Sigmoid colon (tissue), 7 donors: Measurements from ENCODE around the gene PIK3C2G. TPM values are rescaled to one million over a fixed set of nuclear protein-coding genes. Genes with fewer than 3 reads are reported as not detected.
"Not testable (repeated sequence)": the region's sequence is repeated elsewhere in the genome, so short reads cannot be mapped to it uniquely, and the experiment has no call there.

Experiments
- DNase-seq: peaks from one replicate; pipeline ENCODE4 v3.0.0-alpha.2; 2019
- H3K27ac ChIP-seq, 4 donors: fragments of 200-600 bp; sonication (generic); one replicate each; pipeline ENCODE4 v1.5.1; 2016 to 2019; ENCODE audit warnings: mild to moderate bottlenecking in 1 of 4
- H3K27me3 ChIP-seq, 3 donors: fragments of 200-600 bp; sonication (generic); one replicate each; pipeline ENCODE4 v1.5.1; 2019; ENCODE audit warnings: mild to moderate bottlenecking in 1 of 3
- H3K36me3 ChIP-seq, 4 donors: fragments of 200-600 bp; sonication (generic); one replicate each; pipeline ENCODE4 v1.5.1; 2016 to 2019
- H3K4me1 ChIP-seq, 4 donors: fragments of 200-600 bp; sonication (generic); one replicate each; pipeline ENCODE4 v1.5.1; 2017 to 2019
- H3K4me3 ChIP-seq, 4 donors: fragments of 200-600 bp; sonication (generic); one replicate each; pipeline ENCODE4 v1.5.1; 2017 to 2019; ENCODE audit warnings: mild to moderate bottlenecking in 2 of 4, moderate library complexity in 1 of 4
- H3K9me3 ChIP-seq, 4 donors: fragments of 200-600 bp in 3 of 4; sonication (generic) in 3 of 4; one replicate each; pipeline versions ENCODE4 v1.5.1 to v1.6.1; 2013 to 2019
- CTCF ChIP-seq, 4 experiments: fragments of 450-650 bp in 3 of 4; fragments of 200-600 bp in 1 of 4; IDR thresholded peaks; one replicate each; pipeline ENCODE4 v1.5.1; 2016 to 2019; ENCODE audit warnings: antibody characterized with exemption in 4 of 4, mild to moderate bottlenecking in 3 of 4, moderate library complexity in 2 of 4
- EP300 ChIP-seq, 4 donors: sonication (generic); formaldehyde crosslinking; IDR thresholded peaks; one replicate each; pipeline ENCODE4 v1.6.1; 2017; ENCODE audit warnings: antibody characterized with exemption in 4 of 4
- POLR2A ChIP-seq, 2 donors: fragments of 450-650 bp; IDR thresholded peaks; one replicate each; pipeline ENCODE4 v1.6.1; 2016; ENCODE audit warnings: antibody characterized with exemption in 2 of 2, mild to moderate bottlenecking in 2 of 2, moderate library complexity in 2 of 2
- POLR2AphosphoS5 ChIP-seq, 4 donors: sonication (generic); formaldehyde crosslinking; IDR thresholded peaks; one replicate each; pipeline ENCODE4 v1.6.1; 2017; ENCODE audit warnings: antibody characterized with exemption in 4 of 4
- WGBS, 2 donors: extraction: QIAGEN DNeasy Blood & Tissue Kit; methylation state at CpG; one replicate each; pipeline ENCODE4 v1.1.7; 2013; 5-methylcytosine and 5-hydroxymethylcytosine counted together
- intact Hi-C: fragments of 100-400 bp; cut with DNase I; formaldehyde crosslinking; loops from one replicate; pipeline ENCODE4 v1.15.1; 2023
- polyA plus RNA-seq, 3 donors: library from polyadenylated mRNA; stranded (reverse); fragments of 200-250 nt; gene quantifications; one replicate each; pipeline ENCODE4 v1.2.3, GENCODE V29; 2013
- total RNA-seq, 4 donors: library from RNA; depleted of rRNA; stranded (reverse); fragments of >200 nt; gene quantifications; one replicate each; pipeline ENCODE4 v1.1.0, GENCODE V29; 2016
- donor health status: healthy with polysubstance abuse.
- donor health status: Bipolar disorder and iron deficiency.
- donor health status: healthy.

PIK3C2G gene
- total and polyA plus RNA-seq, 7 donors: 0.07 to 1.7 (median 0.63) TPM; not detected in 1

- intact Hi-C loops: no loop called here
These were observed 261.5 kb downstream of the PIK3C2G start for GRCh38 chr12:18522806-18523205.

GRCh38 chr12:18542497-18542896 is 281.2 kb downstream of the PIK3C2G start:
- H3K4me1 ChIP-seq, H3K9me3 ChIP-seq, DNase-seq, H3K4me3 ChIP-seq, intact Hi-C loops, H3K36me3 ChIP-seq, H3K27me3 ChIP-seq, H3K27ac ChIP-seq: not testable (repeated sequence)
- 91 to 93% methylated on average over 3 of the region's 3 CpGs for WGBS, 2 donors

More at GRCh38 chr12:18522806-18523205, 261.5 kb downstream of the PIK3C2G start:
- DNase-seq: no peak
- Histone ChIP-seq H3K9me3 (peaks cover 4 to 10% (median 5%) of the 10 kb centered on the region in 4 donors), H3K4me1 (no peaks in the 10 kb centered on the region), H3K27ac (no peak overlapping the region), H3K36me3 (no peaks in the 10 kb centered on the region), H3K4me3 (no peak overlapping the region), H3K27me3 (no peaks in the 10 kb centered on the region)
- 87 to 95% methylated on average over 1 of the region's 1 CpG for WGBS, 2 donors
- TF ChIP-seq CTCF (IDR thresholded peaks at IDR 0.05): no peak
- no peak for TF ChIP-seq POLR2A (IDR thresholded peaks at IDR 0.05)
- TF ChIP-seq EP300 (IDR thresholded peaks at IDR 0.05): no peak
- no peak for TF ChIP-seq POLR2AphosphoS5 (IDR thresholded peaks at IDR 0.05)

GRCh38 chr12:18546399-18546798 is 285.1 kb downstream of the PIK3C2G start:
- no peaks in the 10 kb centered on the region for H3K9me3 ChIP-seq
- no peaks in the 10 kb centered on the region for H3K27me3 ChIP-seq
- TF ChIP-seq EP300 (IDR thresholded peaks at IDR 0.05) (no peak), POLR2AphosphoS5 (IDR thresholded peaks at IDR 0.05) (peak in 3 of 4 donors; percentile 31 to 63 (median 31))
- intact Hi-C loops: no loop called here
- H3K36me3 ChIP-seq: no peaks in the 10 kb centered on the region
- no peak overlapping the region for H3K4me3 ChIP-seq
- H3K4me1 ChIP-seq: no peaks in the 10 kb centered on the region
- no peak for DNase-seq
- 91 to 95% methylated on average over 1 of the region's 1 CpG for WGBS, 2 donors
- no peak overlapping the region for H3K27ac ChIP-seq

- WGBS, 2 donors: 89 to 92% methylated on average over 2 of the region's 2 CpGs
- intact Hi-C loops: no loop called here
- no peaks in the 10 kb centered on the region for H3K9me3 ChIP-seq
- DNase-seq: no peak
- H3K27me3 ChIP-seq: no peaks in the 10 kb centered on the region
- no peaks in the 10 kb centered on the region for H3K36me3 ChIP-seq
- H3K4me3 ChIP-seq: no peak overlapping the region
- TF ChIP-seq POLR2A (IDR thresholded peaks at IDR 0.05) (no peak), CTCF (IDR thresholded peaks at IDR 0.05) (no peak), EP300 (IDR thresholded peaks at IDR 0.05) (no peak), POLR2AphosphoS5 (IDR thresholded peaks at IDR 0.05) (no peak)
- H3K4me1 ChIP-seq: no peaks in the 10 kb centered on the region
- H3K27ac ChIP-seq: no peak overlapping the region
These were observed 288.3 kb downstream of the PIK3C2G start for GRCh38 chr12:18549598-18549997.

- WGBS, 2 donors: 84 to 92% methylated on average over 1 of the region's 1 CpG
- H3K9me3 ChIP-seq: no peaks in the 10 kb centered on the region
- no peaks in the 10 kb centered on the region for H3K27me3 ChIP-seq
- intact Hi-C loops: no loop called here
- no peak for TF ChIP-seq EP300 (IDR thresholded peaks at IDR 0.05)
- no peak for TF ChIP-seq POLR2A (IDR thresholded peaks at IDR 0.05)
- TF ChIP-seq CTCF (IDR thresholded peaks at IDR 0.05): no peak
- no peak for TF ChIP-seq POLR2AphosphoS5 (IDR thresholded peaks at IDR 0.05)
- H3K4me1 ChIP-seq: no peaks in the 10 kb centered on the region
- H3K27ac ChIP-seq: no peak overlapping the region
- no peaks in the 10 kb centered on the region for H3K36me3 ChIP-seq
- DNase-seq: no peak
- no peak overlapping the region for H3K4me3 ChIP-seq
These were observed 289.8 kb downstream of the PIK3C2G start for GRCh38 chr12:18551106-18551505.

GRCh38 chr12:18551701-18552100 is 290.4 kb downstream of the PIK3C2G start:
- Histone ChIP-seq H3K9me3 (no peaks in the 10 kb centered on the region), H3K27ac (no peak overlapping the region), H3K27me3 (no peaks in the 10 kb centered on the region), H3K4me3 (no peak overlapping the region), H3K4me1 (no peaks in the 10 kb centered on the region), H3K36me3 (no peaks in the 10 kb centered on the region)
- no peak for DNase-seq
- intact Hi-C loops: no loop called here
- no peak for TF ChIP-seq EP300 (IDR thresholded peaks at IDR 0.05)
- no peak for TF ChIP-seq CTCF (IDR thresholded peaks at IDR 0.05)
- no peak for TF ChIP-seq POLR2A (IDR thresholded peaks at IDR 0.05)
- no peak for TF ChIP-seq POLR2AphosphoS5 (IDR thresholded peaks at IDR 0.05)
- WGBS, 2 donors: 90% methylated on average over 3 of the region's 3 CpGs
